ENCODE data around the gene RGR. TPM values are rescaled to one million over a fixed set of nuclear protein-coding genes. Genes with fewer than 3 reads are reported as not detected.
A peak's percentile ranks its signal among the peaks of the same experiment; 100 is the strongest.

The RGR gene
- total RNA-seq, 1 experiment from 2014 or later: not detected

DNA sequence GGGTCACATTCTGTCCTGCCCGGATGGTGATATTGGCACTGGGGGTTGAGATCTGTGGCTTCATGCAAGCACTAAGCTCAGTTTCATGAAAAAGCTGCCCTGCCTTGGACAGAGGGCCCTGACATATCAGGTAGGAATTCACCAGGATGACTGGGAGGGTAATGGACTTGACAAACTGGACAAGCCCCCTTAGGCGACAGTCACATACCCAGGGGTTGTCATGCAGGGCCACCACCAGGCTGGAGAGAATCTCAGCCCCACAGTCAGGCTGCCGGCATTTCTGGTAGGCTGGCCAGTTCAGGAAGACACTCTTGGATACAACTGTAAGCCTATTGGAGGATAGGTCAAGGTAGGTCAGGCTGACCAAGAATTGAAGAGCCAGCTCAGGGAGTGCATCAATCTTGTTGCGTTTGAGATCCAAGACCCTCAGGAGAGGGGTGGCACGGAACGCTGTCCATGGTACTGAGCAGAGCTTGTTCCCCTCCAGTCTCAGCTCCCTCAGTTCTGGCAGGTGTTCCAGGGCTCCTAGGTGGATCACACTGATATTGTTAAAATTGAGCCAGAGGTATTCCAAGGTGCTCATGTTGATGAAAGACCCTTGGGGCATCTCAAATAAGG lies 20.3 kb upstream of the RGR start:
- POLR2A ChIA-PET: no interaction called here
- DNase-seq (ENCODE audit: low read depth, low spot score): no peak
- RAD21 ChIA-PET (ENCODE audit: low non-redundant PET in 1 of 2, low total read pairs in 2 of 2, uncharacterized antibody in 2 of 2, unreplicated experiment in 2 of 2): no interaction called here
- Histone ChIP-seq H3K4me3 (replicated peaks in 1 of 2; ENCODE audit: low read depth in 1 of 2, low read length in 2 of 2) (no peak overlapping the region), H2AFZ (ENCODE audit: low read depth, low read length, poor library complexity, severe bottlenecking) (no peak overlapping the region), H3K9me3 (ENCODE audit: control insufficient read depth in 1 of 2, insufficient read depth in 1 of 2, low read depth in 1 of 2, low read length in 2 of 2) (0 out of 4 replicates have a peak, but pooled peaks cover 0 to under 1% of the 10 kb centered on the region in 2 experiments), H4K20me1 (ENCODE audit: insufficient read depth) (no peaks in the 10 kb centered on the region), H3K9ac (ENCODE audit: low read length) (no peak overlapping the region), H3K27ac (ENCODE audit: low read depth, low read length) (no peak overlapping the region), H3K9me2 (ENCODE audit: insufficient read depth) (no peaks in the 10 kb centered on the region), H3K4me1 (ENCODE audit: control insufficient read depth in 1 of 2, insufficient read depth in 2 of 2, low read length in 2 of 2) (no peaks in the 10 kb centered on the region), H3K4me2 (ENCODE audit: low read length) (no peak overlapping the region), H3K79me2 (ENCODE audit: insufficient read depth, low read length) (no peaks in the 10 kb centered on the region), H3K27me3 (ENCODE audit: insufficient read depth, low read length) (peaks cover 33% of the 10 kb centered on the region), H3K36me3 (ENCODE audit: control insufficient read depth in 1 of 2, insufficient read depth in 2 of 2, low read length in 2 of 2) (no peaks in the 10 kb centered on the region)
- BruUV-seq (replicated peaks): no TSS peak
- TF ChIP-seq, protein P1, sequence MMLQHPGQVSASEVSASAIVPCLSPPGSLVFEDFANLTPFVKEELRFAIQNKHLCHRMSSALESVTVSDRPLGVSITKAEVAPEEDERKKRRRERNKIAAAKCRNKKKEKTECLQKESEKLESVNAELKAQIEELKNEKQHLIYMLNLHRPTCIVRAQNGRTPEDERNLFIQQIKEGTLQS (IDR thresholded peaks at IDR 0.05): no peak
- TF ChIP-seq, protein P2, sequence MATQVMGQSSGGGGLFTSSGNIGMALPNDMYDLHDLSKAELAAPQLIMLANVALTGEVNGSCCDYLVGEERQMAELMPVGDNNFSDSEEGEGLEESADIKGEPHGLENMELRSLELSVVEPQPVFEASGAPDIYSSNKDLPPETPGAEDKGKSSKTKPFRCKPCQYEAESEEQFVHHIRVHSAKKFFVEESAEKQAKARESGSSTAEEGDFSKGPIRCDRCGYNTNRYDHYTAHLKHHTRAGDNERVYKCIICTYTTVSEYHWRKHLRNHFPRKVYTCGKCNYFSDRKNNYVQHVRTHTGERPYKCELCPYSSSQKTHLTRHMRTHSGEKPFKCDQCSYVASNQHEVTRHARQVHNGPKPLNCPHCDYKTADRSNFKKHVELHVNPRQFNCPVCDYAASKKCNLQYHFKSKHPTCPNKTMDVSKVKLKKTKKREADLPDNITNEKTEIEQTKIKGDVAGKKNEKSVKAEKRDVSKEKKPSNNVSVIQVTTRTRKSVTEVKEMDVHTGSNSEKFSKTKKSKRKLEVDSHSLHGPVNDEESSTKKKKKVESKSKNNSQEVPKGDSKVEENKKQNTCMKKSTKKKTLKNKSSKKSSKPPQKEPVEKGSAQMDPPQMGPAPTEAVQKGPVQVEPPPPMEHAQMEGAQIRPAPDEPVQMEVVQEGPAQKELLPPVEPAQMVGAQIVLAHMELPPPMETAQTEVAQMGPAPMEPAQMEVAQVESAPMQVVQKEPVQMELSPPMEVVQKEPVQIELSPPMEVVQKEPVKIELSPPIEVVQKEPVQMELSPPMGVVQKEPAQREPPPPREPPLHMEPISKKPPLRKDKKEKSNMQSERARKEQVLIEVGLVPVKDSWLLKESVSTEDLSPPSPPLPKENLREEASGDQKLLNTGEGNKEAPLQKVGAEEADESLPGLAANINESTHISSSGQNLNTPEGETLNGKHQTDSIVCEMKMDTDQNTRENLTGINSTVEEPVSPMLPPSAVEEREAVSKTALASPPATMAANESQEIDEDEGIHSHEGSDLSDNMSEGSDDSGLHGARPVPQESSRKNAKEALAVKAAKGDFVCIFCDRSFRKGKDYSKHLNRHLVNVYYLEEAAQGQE (IDR thresholded peaks at IDR 0.05; ENCODE audit: low read depth): peak; percentile 79
- intact Hi-C loops (cut with micrococcal nuclease): no loop called here
- no peak for ATAC-seq
- CTCF ChIA-PET: interaction anchor here (0.8 kb wide), 1 partner anchor 10 kb away, joined by 3 read pairs; no protein-coding TSS in a partner anchor

DNA sequence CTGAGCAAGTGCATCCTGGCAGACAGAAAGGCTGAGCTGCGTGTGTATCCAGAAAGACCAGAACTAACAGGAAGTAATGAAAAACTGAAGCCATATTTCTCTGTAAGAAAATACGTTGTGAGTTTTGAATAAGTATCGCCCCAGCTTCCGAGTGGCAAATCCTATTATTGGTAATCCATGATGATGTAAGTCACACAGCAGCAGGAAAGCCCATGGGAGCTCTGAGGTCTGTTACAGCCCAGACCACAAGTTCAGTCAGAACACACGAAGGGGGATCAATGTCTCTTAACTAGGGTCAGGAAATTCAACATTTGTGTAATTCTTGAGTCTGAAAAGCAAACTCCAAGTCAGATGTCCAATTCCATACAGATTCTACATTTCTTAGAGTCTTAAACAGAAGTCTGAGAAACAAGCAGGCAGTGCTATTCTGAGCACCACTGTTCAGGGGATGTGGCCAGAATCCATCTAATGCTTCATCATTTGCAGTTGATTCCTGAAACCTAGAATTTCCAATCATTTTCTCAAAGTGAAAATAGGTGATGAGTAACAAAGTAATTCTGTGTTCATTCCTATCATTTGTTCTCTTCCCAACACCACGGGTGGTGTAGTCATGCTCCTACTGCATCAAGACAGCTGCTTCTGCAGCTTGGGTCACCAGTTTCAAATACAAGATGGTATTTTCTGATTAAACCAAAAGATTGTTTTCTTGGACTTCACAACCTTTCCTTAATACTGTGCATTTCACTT lies 19.3 kb upstream of the RGR start, which contains the start of gene LRIT2:
Gene LRIT2, minus strand, starts transcription at position 118 of the 747 bp plus-strand sequence. Its CDS starts 24 bp downstream, at position 94.
- ATAC-seq (no peak), DNase-seq (ENCODE audit: low read depth, low spot score) (no peak)
- Histone ChIP-seq H3K4me1 (ENCODE audit: control insufficient read depth in 1 of 2, insufficient read depth in 2 of 2, low read length in 2 of 2) (no peaks in the 10 kb centered on the region), H3K79me2 (ENCODE audit: insufficient read depth, low read length) (no peaks in the 10 kb centered on the region), H2AFZ (ENCODE audit: low read depth, low read length, poor library complexity, severe bottlenecking) (no peak within 1 kb of the TSS), H3K27ac (ENCODE audit: low read depth, low read length) (no peak within 1 kb of the TSS), H3K4me2 (ENCODE audit: low read length) (no peak within 1 kb of the TSS), H3K9me2 (ENCODE audit: insufficient read depth) (no peaks in the 10 kb centered on the region), H3K9ac (ENCODE audit: low read length) (no peak within 1 kb of the TSS), H3K36me3 (ENCODE audit: control insufficient read depth in 1 of 2, insufficient read depth in 2 of 2, low read length in 2 of 2) (no peaks in the 10 kb centered on the region), H3K4me3 (replicated peaks in 1 of 2; ENCODE audit: low read depth in 1 of 2, low read length in 2 of 2) (no peak within 1 kb of the TSS), H3K9me3 (ENCODE audit: control insufficient read depth in 1 of 2, insufficient read depth in 1 of 2, low read depth in 1 of 2, low read length in 2 of 2) (no peaks in the 10 kb centered on the region), H3K27me3 (ENCODE audit: insufficient read depth, low read length) (peaks cover 40% of the 10 kb centered on the region), H4K20me1 (ENCODE audit: insufficient read depth) (no peaks in the 10 kb centered on the region)
- TF ChIP-seq, protein P3, sequence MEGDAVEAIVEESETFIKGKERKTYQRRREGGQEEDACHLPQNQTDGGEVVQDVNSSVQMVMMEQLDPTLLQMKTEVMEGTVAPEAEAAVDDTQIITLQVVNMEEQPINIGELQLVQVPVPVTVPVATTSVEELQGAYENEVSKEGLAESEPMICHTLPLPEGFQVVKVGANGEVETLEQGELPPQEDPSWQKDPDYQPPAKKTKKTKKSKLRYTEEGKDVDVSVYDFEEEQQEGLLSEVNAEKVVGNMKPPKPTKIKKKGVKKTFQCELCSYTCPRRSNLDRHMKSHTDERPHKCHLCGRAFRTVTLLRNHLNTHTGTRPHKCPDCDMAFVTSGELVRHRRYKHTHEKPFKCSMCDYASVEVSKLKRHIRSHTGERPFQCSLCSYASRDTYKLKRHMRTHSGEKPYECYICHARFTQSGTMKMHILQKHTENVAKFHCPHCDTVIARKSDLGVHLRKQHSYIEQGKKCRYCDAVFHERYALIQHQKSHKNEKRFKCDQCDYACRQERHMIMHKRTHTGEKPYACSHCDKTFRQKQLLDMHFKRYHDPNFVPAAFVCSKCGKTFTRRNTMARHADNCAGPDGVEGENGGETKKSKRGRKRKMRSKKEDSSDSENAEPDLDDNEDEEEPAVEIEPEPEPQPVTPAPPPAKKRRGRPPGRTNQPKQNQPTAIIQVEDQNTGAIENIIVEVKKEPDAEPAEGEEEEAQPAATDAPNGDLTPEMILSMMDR (IDR thresholded peaks at IDR 0.05 in 2 of 3, conservative IDR thresholded peaks at IDR 0.05 in 1 of 3; ENCODE audit: borderline replicate concordance in 1 of 3, insufficient read depth in 1 of 3, low read depth in 2 of 3, low read length in 2 of 3): no peak
- TF ChIP-seq TCF7L2 (IDR thresholded peaks at IDR 0.05; ENCODE audit: borderline replicate concordance, extremely low read depth, insufficient read depth, insufficient read length): no peak
- intact Hi-C loops (cut with micrococcal nuclease): no loop called here
- ChIA-PET RAD21 (ENCODE audit: low non-redundant PET in 1 of 2, low total read pairs in 2 of 2, uncharacterized antibody in 2 of 2, unreplicated experiment in 2 of 2) (no interaction called here), CTCF (no interaction called here), POLR2A (no interaction called here)
- BruUV-seq (replicated peaks): no TSS peak

All from HCT116 (cell line).